Osteoblast (primary cell): Measurements from ENCODE around the gene FAM181A. TPM values are rescaled to one million over a fixed set of nuclear protein-coding genes. Genes with fewer than 3 reads are reported as not detected.

Experiments used
- DNase-seq: peaks from one replicate; pipeline ENCODE4 v3.0.0; 2011; ENCODE audit warnings: low spot score, mixed read lengths; ENCODE audit not compliant: insufficient read length; ENCODE audit errors: missing footprints
- H2AFZ ChIP-seq: 2 replicates; pipeline ENCODE4 v1.6.0; 2011; ENCODE audit warnings: mild to moderate bottlenecking, low read length
- H3K27ac ChIP-seq: 2 replicates; pipeline ENCODE4 v1.5.1; 2011; ENCODE audit warnings: mild to moderate bottlenecking, low read depth, low read length, moderate library complexity
- H3K27me3 ChIP-seq: 2 replicates; pipeline ENCODE4 v1.6.0; 2012; ENCODE audit warnings: mild to moderate bottlenecking, control low read depth, inconsistent platforms, low read length, moderate library complexity; ENCODE audit not compliant: insufficient read depth
- H3K36me3 ChIP-seq: 2 replicates; pipeline ENCODE4 v1.5.1; 2011; ENCODE audit warnings: mild to moderate bottlenecking, low read length, control low read depth, moderate library complexity; ENCODE audit not compliant: insufficient read depth
- H3K4me1 ChIP-seq: 2 replicates; pipeline ENCODE4 v1.5.1; 2011; ENCODE audit warnings: mild to moderate bottlenecking, low read length, control low read depth, moderate library complexity; ENCODE audit not compliant: insufficient read depth
- H3K4me2 ChIP-seq: 2 replicates; pipeline ENCODE4 v1.6.0; 2011; ENCODE audit warnings: mild to moderate bottlenecking, low read length; ENCODE audit not compliant: insufficient read depth
- H3K4me3 ChIP-seq: fragments of 200-600 bp; sonication (generic); 3 replicates; pipeline ENCODE4 v1.5.1; 2012; ENCODE audit warnings: mild to moderate bottlenecking, low read length, inconsistent platforms; ENCODE audit not compliant: insufficient read depth
- H3K79me2 ChIP-seq: 2 replicates; pipeline ENCODE4 v1.6.0; 2012; ENCODE audit warnings: mild to moderate bottlenecking, low read length, control low read depth, inconsistent platforms; ENCODE audit not compliant: insufficient read depth
- H3K9me3 ChIP-seq: 2 replicates; pipeline ENCODE4 v1.5.1; 2011; ENCODE audit warnings: low read depth, low read length, control low read depth
- H4K20me1 ChIP-seq: 2 replicates; pipeline ENCODE4 v1.6.0; 2012; ENCODE audit warnings: mild to moderate bottlenecking, low read length, control low read depth; ENCODE audit not compliant: insufficient read depth
- total RNA-seq: library from RNA; depleted of rRNA; stranded (reverse); fragments of >200 nt; gene quantifications from 2 replicates; pipeline ENCODE4 v1.2.3, GENCODE V29; 2012
- TF ChIP-seq, protein P1 (sequence below): IDR thresholded peaks from 2 replicates; pipeline ENCODE4 v1.5.1; 2011; ENCODE audit warnings: mild to moderate bottlenecking, low read depth, low read length, moderate library complexity; ENCODE audit errors: extremely low read depth

The FAM181A gene
- total RNA-seq, 1 donor, result not detected

DNA sequence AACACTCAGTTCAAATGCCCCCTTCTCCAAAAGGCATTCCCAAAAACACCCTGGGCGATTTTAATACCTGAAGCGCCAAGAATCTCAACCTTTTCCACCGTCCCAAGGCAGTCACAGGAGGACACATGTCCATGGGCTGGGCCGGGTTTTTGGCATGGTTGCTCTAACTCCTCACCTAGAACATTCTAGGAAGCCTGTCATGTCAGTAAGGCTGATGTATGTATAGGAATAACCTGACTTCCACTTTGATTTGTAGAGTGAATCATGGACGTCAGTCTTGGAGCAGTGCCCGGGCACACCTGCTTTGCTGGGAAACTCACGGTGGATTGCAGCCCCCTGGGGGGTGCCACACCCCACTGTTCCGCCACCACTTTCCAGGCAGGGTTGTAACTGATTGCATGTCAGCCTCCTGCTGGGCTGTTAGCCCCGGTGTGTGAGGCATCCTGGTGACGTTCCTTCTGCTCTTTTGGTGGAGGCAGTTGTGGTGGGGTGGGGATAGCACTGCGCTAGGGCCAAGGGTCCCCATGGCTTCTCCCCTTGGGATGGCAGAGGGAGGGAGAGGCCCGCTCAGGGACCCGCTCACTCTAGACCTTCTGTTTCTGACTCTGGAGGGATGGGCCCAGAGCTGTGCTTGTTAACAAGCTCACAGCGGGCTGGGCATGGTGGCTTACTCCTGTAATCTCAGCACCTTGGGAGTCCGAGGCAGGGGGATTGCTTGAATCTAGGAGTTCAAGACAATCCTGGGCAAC lies 35.2 kb upstream of the FAM181A start:
- Histone ChIP-seq H4K20me1 (peaks cover 3% of the 10 kb centered on the region), H3K36me3 (no peaks in the 10 kb centered on the region), H3K27ac (no peak overlapping the region), H3K4me1 (no peaks in the 10 kb centered on the region), H3K4me2 (no peak overlapping the region), H3K4me3 (no peak overlapping the region), H3K79me2 (no peaks in the 10 kb centered on the region), H3K9me3 (no peaks in the 10 kb centered on the region), H2AFZ (no peak overlapping the region), H3K27me3 (peaks cover 12% of the 10 kb centered on the region)
- DNase-seq, result no peak
- TF ChIP-seq, protein P1, sequence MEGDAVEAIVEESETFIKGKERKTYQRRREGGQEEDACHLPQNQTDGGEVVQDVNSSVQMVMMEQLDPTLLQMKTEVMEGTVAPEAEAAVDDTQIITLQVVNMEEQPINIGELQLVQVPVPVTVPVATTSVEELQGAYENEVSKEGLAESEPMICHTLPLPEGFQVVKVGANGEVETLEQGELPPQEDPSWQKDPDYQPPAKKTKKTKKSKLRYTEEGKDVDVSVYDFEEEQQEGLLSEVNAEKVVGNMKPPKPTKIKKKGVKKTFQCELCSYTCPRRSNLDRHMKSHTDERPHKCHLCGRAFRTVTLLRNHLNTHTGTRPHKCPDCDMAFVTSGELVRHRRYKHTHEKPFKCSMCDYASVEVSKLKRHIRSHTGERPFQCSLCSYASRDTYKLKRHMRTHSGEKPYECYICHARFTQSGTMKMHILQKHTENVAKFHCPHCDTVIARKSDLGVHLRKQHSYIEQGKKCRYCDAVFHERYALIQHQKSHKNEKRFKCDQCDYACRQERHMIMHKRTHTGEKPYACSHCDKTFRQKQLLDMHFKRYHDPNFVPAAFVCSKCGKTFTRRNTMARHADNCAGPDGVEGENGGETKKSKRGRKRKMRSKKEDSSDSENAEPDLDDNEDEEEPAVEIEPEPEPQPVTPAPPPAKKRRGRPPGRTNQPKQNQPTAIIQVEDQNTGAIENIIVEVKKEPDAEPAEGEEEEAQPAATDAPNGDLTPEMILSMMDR, result no peak

DNA sequence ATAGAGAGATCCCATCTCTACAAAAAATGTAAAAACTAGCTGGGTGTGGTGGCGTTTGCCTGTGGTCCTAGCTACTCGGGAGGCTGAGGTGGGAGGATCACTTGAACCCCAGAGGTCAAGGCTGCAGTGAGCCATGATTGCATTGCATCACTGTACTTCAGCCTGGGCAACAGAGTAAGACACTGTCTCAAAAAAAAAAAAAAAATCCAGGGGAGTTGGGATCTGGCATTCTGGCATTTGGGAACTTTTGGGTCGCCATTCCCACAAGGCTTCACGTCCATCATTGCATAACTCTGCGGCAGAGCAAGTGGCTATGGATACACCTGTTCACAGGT lies 34.7 kb upstream of the FAM181A start:
- Histone ChIP-seq H3K79me2 (no peaks in the 10 kb centered on the region), H3K27me3 (peaks cover 12% of the 10 kb centered on the region), H2AFZ (no peak overlapping the region), H3K4me3 (no peak overlapping the region), H3K4me1 (no peaks in the 10 kb centered on the region), H3K9me3 (no peaks in the 10 kb centered on the region), H3K36me3 (no peaks in the 10 kb centered on the region), H4K20me1 (peaks cover 3% of the 10 kb centered on the region), H3K4me2 (no peak overlapping the region), H3K27ac (no peak overlapping the region)
- TF ChIP-seq, protein P1, result no peak
- no peak for DNase-seq

DNA sequence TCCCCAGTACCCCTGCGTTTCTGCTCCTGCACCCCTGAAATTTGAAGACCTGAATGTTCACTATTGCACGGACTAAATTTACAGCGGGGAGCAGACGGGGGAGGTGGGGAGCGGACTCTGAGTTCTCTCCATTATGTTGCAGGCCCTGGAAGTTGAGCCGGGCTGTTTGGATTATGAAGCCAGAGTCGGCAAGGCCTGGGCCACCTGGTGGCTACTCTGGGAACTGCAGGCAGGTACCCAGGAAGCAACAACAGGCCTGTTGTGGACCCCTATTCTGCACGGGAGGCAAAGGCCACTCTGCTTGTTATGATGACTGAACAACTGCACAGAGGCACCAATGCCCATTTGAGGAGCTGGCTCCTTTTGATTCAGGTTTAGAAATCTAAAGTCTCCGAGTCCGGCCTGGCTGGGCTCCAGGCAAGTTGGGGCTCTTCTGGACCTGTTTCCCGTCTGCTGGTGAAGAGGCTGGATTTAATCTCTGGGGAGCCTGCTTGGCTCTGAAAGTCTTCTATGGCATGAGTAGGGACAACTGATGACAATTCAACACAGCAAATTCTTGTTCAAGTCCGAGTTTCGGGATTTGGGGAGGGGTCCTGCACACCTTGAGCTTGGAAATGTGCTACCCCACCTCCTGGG lies 34.1 kb upstream of the FAM181A start:
- Histone ChIP-seq H3K79me2 (no peaks in the 10 kb centered on the region), H3K4me3 (no peak overlapping the region), H3K4me2 (no peak overlapping the region), H4K20me1 (peaks cover 3% of the 10 kb centered on the region), H3K9me3 (no peaks in the 10 kb centered on the region), H3K4me1 (no peaks in the 10 kb centered on the region), H2AFZ (peak overlapping the region; percentile 20), H3K36me3 (no peaks in the 10 kb centered on the region), H3K27ac (no peak overlapping the region), H3K27me3 (peaks cover 12% of the 10 kb centered on the region)
- peak; percentile 90 for DNase-seq
- TF ChIP-seq, protein P1, result peak; percentile 97

DNA sequence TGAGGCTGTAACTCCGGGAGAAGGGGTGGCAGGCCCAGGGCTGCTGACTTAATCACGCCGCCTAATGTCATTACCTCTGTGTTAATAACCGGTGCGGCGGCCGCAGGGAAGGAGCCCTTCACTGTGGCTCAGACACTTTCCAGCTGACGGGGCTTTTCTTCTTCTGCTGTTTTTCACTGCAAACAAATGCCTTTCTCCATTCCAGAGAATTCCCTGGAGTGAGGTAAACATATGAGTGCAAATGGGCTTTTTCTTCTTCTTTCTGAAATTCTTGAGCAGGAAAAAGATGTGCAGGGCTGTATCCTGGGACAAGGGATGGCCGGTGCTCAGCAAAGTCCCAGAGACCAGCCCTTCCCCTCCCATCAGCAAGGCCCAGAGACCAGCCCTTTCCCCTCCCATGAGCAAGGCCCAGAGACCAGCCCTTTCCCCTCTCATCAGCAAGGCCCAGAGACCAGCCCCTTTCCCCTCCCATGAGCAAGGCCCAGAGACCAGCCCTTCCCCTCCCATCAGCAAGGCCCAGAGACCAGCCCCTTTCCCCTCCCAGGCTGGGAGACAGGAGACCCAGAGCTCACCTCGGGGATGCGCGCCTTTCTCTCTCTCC lies 33.4 kb upstream of the FAM181A start:
- H3K4me1 ChIP-seq, result no peaks in the 10 kb centered on the region
- H3K27ac ChIP-seq, result no peak overlapping the region
- no peak overlapping the region for H3K4me2 ChIP-seq
- H3K36me3 ChIP-seq, result no peaks in the 10 kb centered on the region
- DNase-seq, result no peak
- H3K4me3 ChIP-seq, result no peak overlapping the region
- TF ChIP-seq, protein P1, result no peak
- peaks cover 11% of the 10 kb centered on the region for H3K27me3 ChIP-seq
- H2AFZ ChIP-seq, result peak overlapping the region; percentile 47
- no peaks in the 10 kb centered on the region for H3K79me2 ChIP-seq
- H4K20me1 ChIP-seq, result peaks cover 3% of the 10 kb centered on the region
- no peaks in the 10 kb centered on the region for H3K9me3 ChIP-seq
